ENCODE results near the gene FOXO1.

GRCh38 chr13:40572961-40573360 is 93.5 kb downstream of the FOXO1 start:
- TF ChIP-seq POLR2A (IDR thresholded peaks at IDR 0.05; ENCODE audit: low read length): no peak
- TF ChIP-seq GATA1 (IDR thresholded peaks at IDR 0.05; ENCODE audit: low read depth, low read length): no peak
